Epithelial cell of proximal tubule (primary cell): ENCODE measurements around the gene CTNNAL1. TPM values are rescaled to one million over a fixed set of nuclear protein-coding genes. Genes with fewer than 3 reads are reported as not detected.

Source experiments
- DNase-seq: peaks from one replicate; pipeline ENCODE4 v3.0.0-alpha.2; 2011; ENCODE audit warnings: low read depth
- H3K4me3 ChIP-seq: 2 replicates; pipeline ENCODE4 v1.5.1; 2011; ENCODE audit warnings: low read depth, mild to moderate bottlenecking, low read length
- CTCF ChIP-seq: conservative IDR thresholded peaks from 2 replicates; pipeline ENCODE4 v1.5.1; 2012; ENCODE audit warnings: low read depth, mild to moderate bottlenecking, low read length
- total RNA-seq: library from RNA; depleted of rRNA; stranded (reverse); fragments of >200 nt; gene quantifications from 2 replicates; pipeline ENCODE4 v1.2.3, GENCODE V29; 2015

The CTNNAL1 gene
- total RNA-seq, 1 donor from 2014 or later = 182 TPM

GRCh38 chr9:109036744-109037680 is 23.7 kb upstream of the CTNNAL1 start:
- no peak for TF ChIP-seq CTCF
- no peak overlapping the region for H3K4me3 ChIP-seq
- DNase-seq = no peak

- no peak for TF ChIP-seq CTCF
- peak; percentile 82 for DNase-seq
- H3K4me3 ChIP-seq = no peak overlapping the region
Observed at GRCh38 chr9:109035684-109036423, 22.6 kb upstream of the CTNNAL1 start.

GRCh38 chr9:109033941-109034700 is 20.8 kb upstream of the CTNNAL1 start:
- no peak for TF ChIP-seq CTCF
- H3K4me3 ChIP-seq = no peak overlapping the region
- no peak for DNase-seq

GRCh38 chr9:109031241-109031640 is 17.9 kb upstream of the CTNNAL1 start:
- no peak overlapping the region for H3K4me3 ChIP-seq

DNA sequence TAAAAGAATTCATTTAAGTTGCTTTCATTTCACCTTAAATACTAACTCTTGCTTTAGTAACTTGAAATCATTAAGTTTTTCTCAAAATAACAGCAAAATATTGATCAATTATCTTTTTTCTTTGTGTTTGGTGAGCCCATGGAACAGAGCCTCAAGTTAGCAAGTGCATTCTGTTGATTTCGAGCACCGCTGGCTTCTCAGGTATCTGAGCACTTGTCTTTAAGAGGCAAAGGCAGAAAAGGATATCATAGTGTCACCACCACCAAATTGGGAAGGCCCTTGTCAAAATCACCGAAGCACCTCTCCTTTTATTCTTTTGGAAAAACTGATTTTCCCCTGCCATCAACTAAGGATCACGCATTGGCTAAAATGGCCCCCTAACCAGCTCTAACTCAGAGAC is 17.1 kb upstream of the CTNNAL1 start:
- no peak for DNase-seq
- TF ChIP-seq CTCF = no peak

More at GRCh38 chr9:109031241-109031640, 17.9 kb upstream of the CTNNAL1 start:
- no peak for DNase-seq
- TF ChIP-seq CTCF = no peak

GRCh38 chr9:109028457-109028856 is 15.2 kb upstream of the CTNNAL1 start:
- DNase-seq = no peak
- no peak for TF ChIP-seq CTCF
- H3K4me3 ChIP-seq = no peak overlapping the region

More for the DNA sequence above, 17.1 kb upstream of the CTNNAL1 start:
- no peak overlapping the region for H3K4me3 ChIP-seq
